Calu3 (cell line): ENCODE measurements around the gene NEURL2. TPM values are rescaled to one million over a fixed set of nuclear protein-coding genes. Genes with fewer than 3 reads are reported as not detected.

Source experiments
- BruUV-seq: library from RNA; stranded (reverse); fragments of 400-500 nt; replicated peaks from 2 replicates; lab custom pipeline; 2021; lab: Mats Ljungman, UMichigan
- CTCF ChIA-PET: fragments of 300-600 bp; sonication (Branson Sonifier 250); formaldehyde crosslinking; loops from one replicate; lab custom pipeline; 2022; ENCODE audit warnings: antibody characterized with exemption; lab: Charles Lee
- DNase-seq: peaks from one replicate; pipeline ENCODE4 v3.0.0; 2022
- H3K27ac Mint-ChIP-seq: one replicate; pipeline ENCODE4 v1.8.0; 2022; ENCODE audit warnings: mixed read lengths; ENCODE audit not compliant: unreplicated experiment
- H3K27me3 Mint-ChIP-seq: one replicate; pipeline ENCODE4 v1.8.0; 2022; ENCODE audit warnings: mixed read lengths; ENCODE audit not compliant: unreplicated experiment
- H3K36me3 Mint-ChIP-seq: one replicate; pipeline ENCODE4 v1.8.0; 2022; ENCODE audit warnings: mild to moderate bottlenecking, moderate library complexity, mixed read lengths; ENCODE audit not compliant: insufficient read depth, unreplicated experiment
- H3K4me1 Mint-ChIP-seq: one replicate; pipeline ENCODE4 v1.8.0; 2022; ENCODE audit warnings: mild to moderate bottlenecking, low read depth, mixed read lengths; ENCODE audit not compliant: unreplicated experiment
- H3K4me3 Mint-ChIP-seq: one replicate; pipeline ENCODE4 v1.8.0; 2022; ENCODE audit warnings: mild to moderate bottlenecking, low read depth, moderate library complexity, mixed read lengths; ENCODE audit not compliant: unreplicated experiment
- H3K9me3 Mint-ChIP-seq: one replicate; pipeline ENCODE4 v1.8.0; 2022; ENCODE audit warnings: low read depth, mixed read lengths; ENCODE audit not compliant: unreplicated experiment
- CTCF ChIP-seq: fragments of 200-600 bp; IDR thresholded peaks from one replicate; pipeline ENCODE4 v1.8.0; 2022; ENCODE audit warnings: antibody characterized with exemption; ENCODE audit not compliant: unreplicated experiment
- intact Hi-C: fragments of 100-400 bp; cut with micrococcal nuclease; formaldehyde crosslinking; loops from one replicate; pipeline ENCODE4 v1.10.0; 2022; ENCODE audit not compliant: unreplicated experiment
- total RNA-seq: library from RNA; stranded (reverse); gene quantifications from 2 replicates; pipeline ENCODE4 v1.2.3, GENCODE V29; 2022

Gene NEURL2
- total RNA-seq, 1 experiment from 2014 or later: 6.8 TPM

DNA sequence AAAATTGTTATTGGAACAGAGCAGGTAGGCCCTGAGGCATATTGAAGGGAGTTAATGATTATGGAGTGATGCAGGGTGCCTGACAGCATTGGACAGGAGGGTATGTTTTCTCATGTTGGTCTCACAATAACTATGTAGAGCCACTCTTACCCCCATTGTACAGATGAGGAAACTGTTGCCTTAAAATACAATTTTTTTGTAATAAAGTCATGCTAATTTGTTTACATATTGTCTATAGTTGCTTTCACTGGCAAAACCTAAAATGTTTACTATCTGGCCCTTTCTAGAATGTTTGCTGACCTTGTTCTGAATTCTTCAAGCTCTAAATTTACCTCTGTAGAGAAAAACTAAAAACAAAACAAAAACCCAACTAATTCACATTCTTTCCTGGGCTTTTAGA lies 39.5 kb downstream of the NEURL2 start:
- H3K36me3 Mint-ChIP-seq: peaks cover 8% of the 10 kb centered on the region
- CTCF ChIA-PET: interaction anchor here (0.7 kb wide), 1 partner anchor 567 kb away, joined by 3 read pairs; no protein-coding TSS in a partner anchor
- intact Hi-C loops: no loop called here
- TF ChIP-seq CTCF: no peak
- DNase-seq: no peak
- H3K4me1 Mint-ChIP-seq: no peaks in the 10 kb centered on the region
- H3K9me3 Mint-ChIP-seq: no peaks in the 10 kb centered on the region
- H3K27ac Mint-ChIP-seq: no peak overlapping the region
- H3K4me3 Mint-ChIP-seq: no peak overlapping the region
- no peaks in the 10 kb centered on the region for H3K27me3 Mint-ChIP-seq
- no TSS peak for BruUV-seq

DNA sequence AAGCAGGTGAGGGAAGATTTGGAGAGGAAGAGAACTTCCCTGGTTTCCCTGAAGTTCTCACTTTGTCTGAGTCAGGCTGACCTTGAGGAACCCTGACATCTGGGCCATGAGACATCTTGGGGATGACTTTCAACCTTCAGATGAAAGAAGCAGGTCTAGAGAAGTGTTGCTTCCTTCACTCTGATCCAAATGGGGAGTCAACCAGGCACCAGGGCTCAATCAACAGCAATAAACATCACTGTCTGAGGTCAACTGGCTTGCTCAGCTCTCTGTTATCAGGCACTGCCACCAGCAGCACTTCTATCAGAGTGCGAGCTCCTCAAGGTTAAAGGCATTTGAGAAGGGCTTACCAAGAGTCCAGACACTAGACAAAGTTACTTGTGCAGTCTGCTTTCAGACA lies 40.1 kb downstream of the NEURL2 start:
- no peaks in the 10 kb centered on the region for H3K27me3 Mint-ChIP-seq
- H3K4me3 Mint-ChIP-seq: no peak overlapping the region
- no peaks in the 10 kb centered on the region for H3K9me3 Mint-ChIP-seq
- no peak for DNase-seq
- CTCF ChIA-PET: no interaction called here
- intact Hi-C loops: no loop called here
- no peaks in the 10 kb centered on the region for H3K4me1 Mint-ChIP-seq
- BruUV-seq: no TSS peak
- no peak overlapping the region for H3K27ac Mint-ChIP-seq
- peaks cover 8% of the 10 kb centered on the region for H3K36me3 Mint-ChIP-seq
- no peak for TF ChIP-seq CTCF

- Mint-ChIP-seq H3K36me3 (peaks cover 14% of the 10 kb centered on the region), H3K4me3 (no peak overlapping the region), H3K27ac (no peak overlapping the region), H3K4me1 (no peaks in the 10 kb centered on the region), H3K9me3 (no peaks in the 10 kb centered on the region), H3K27me3 (no peaks in the 10 kb centered on the region)
- no peak for DNase-seq
- CTCF ChIA-PET: no interaction called here
- intact Hi-C loops: no loop called here
- BruUV-seq: no TSS peak
- no peak for TF ChIP-seq CTCF
These were observed 40.8 kb downstream of the NEURL2 start for GRCh38 chr20:45850238-45850637.

- Mint-ChIP-seq H3K36me3 (peaks cover 22% of the 10 kb centered on the region), H3K27me3 (no peaks in the 10 kb centered on the region), H3K27ac (no peak overlapping the region), H3K4me3 (no peak overlapping the region), H3K9me3 (no peaks in the 10 kb centered on the region), H3K4me1 (no peaks in the 10 kb centered on the region)
- CTCF ChIA-PET: no interaction called here
- TF ChIP-seq CTCF: no peak
- BruUV-seq: no TSS peak
- intact Hi-C loops: no loop called here
- no peak for DNase-seq
These were observed 41.9 kb downstream of the NEURL2 start for GRCh38 chr20:45848969-45849582.
